Subcutaneous abdominal adipose tissue (tissue), 5 donors: ENCODE results near the gene NUP98.
"Not testable (repeated sequence)": the region's sequence is repeated elsewhere in the genome, so short reads cannot be mapped to it uniquely, and the experiment has no call there.

Experiments
- H3K27ac ChIP-seq: one replicate; pipeline ENCODE4 v1.7.0; 2013; ENCODE audit warnings: low read depth, mild to moderate bottlenecking, inconsistent platforms, low read length, moderate library complexity
- H3K27me3 ChIP-seq, 5 donors: one replicate each; pipeline ENCODE4 v1.7.0; 2013; ENCODE audit warnings: low read length in 5 of 5, inconsistent platforms in 1 of 5; ENCODE audit not compliant: control insufficient read depth in 5 of 5, insufficient read depth in 4 of 5
- H3K36me3 ChIP-seq, 5 donors: one replicate each; pipeline ENCODE4 v1.7.0; 2013; ENCODE audit warnings: low read length in 5 of 5; ENCODE audit not compliant: control insufficient read depth in 5 of 5, insufficient read depth in 5 of 5
- H3K4me1 ChIP-seq, 5 donors: one replicate each; pipeline ENCODE4 v1.7.0; 2013; ENCODE audit warnings: low read length in 5 of 5, mild to moderate bottlenecking in 3 of 5, moderate library complexity in 1 of 5; ENCODE audit not compliant: control insufficient read depth in 5 of 5, insufficient read depth in 5 of 5
- H3K4me3 ChIP-seq, 5 donors: one replicate each; pipeline ENCODE4 v1.7.0; 2013; ENCODE audit warnings: low read length in 5 of 5, low read depth in 1 of 5
- H3K9ac ChIP-seq, 5 donors: one replicate each; pipeline ENCODE4 v1.7.0; 2013; ENCODE audit warnings: low read length in 5 of 5, mild to moderate bottlenecking in 4 of 5, moderate library complexity in 3 of 5
- H3K9me3 ChIP-seq, 5 donors: one replicate each; pipeline ENCODE4 v1.7.0; 2013; ENCODE audit warnings: low read length in 5 of 5; ENCODE audit not compliant: control insufficient read depth in 5 of 5
- donor health status: healthy.
- donor health status: healthy.
- donor health status: healthy.
- donor health status: healthy.
- donor health status: healthy.

NUP98 gene

DNA sequence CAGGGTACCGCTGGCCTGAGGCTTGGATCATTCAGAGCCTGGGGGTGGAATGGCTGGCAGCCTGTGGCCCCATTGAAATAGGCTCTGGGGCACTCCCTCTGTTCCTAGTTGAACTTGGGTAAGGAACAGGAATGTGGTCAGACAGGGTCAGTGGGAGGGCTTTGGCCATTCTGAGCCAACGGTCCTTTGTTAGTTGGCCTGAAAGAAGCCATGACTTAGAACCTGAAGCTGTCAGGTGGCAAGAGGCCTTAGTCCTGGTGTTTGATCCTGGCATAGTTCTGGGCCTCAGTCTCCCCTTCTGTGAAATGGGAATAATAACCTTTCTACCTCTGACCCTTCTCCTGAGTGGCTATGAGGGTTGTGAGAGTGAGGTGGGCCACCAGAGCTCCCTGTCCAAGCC is 19.3 kb upstream of the NUP98 start:
- no peaks in the 10 kb centered on the region for H3K9me3 ChIP-seq
- H3K4me3 ChIP-seq = no peak overlapping the region
- H3K27ac ChIP-seq = no peak overlapping the region
- no peak overlapping the region for H3K9ac ChIP-seq
- peaks cover 0 to 3% (median 0%) of the 10 kb centered on the region in 5 donors for H3K36me3 ChIP-seq
- H3K27me3 ChIP-seq = no peaks in the 10 kb centered on the region
- no peaks in the 10 kb centered on the region for H3K4me1 ChIP-seq

- Histone ChIP-seq H3K27ac (no peak overlapping the region), H3K9ac (no peak overlapping the region), H3K9me3 (no peaks in the 10 kb centered on the region), H3K4me1 (no peaks in the 10 kb centered on the region), H3K36me3 (peaks cover 0 to 4% (median 0%) of the 10 kb centered on the region in 5 donors), H3K27me3 (no peaks in the 10 kb centered on the region), H3K4me3 (no peak overlapping the region)
These were observed 18.5 kb upstream of the NUP98 start for GRCh38 chr11:3815845-3816244.

GRCh38 chr11:3814832-3815231 is 17.5 kb upstream of the NUP98 start:
- not testable (repeated sequence) for H3K9ac ChIP-seq, H3K9me3 ChIP-seq, H3K36me3 ChIP-seq, H3K4me3 ChIP-seq, H3K4me1 ChIP-seq, H3K27me3 ChIP-seq, H3K27ac ChIP-seq

- peaks cover 3 to 18% (median 15%) of the 10 kb centered on the region in 5 donors for H3K4me1 ChIP-seq
- no peak overlapping the region for H3K27ac ChIP-seq
- H3K9ac ChIP-seq = no peak overlapping the region
- no peak overlapping the region for H3K4me3 ChIP-seq
- peaks cover 0 to 4% (median 0%) of the 10 kb centered on the region in 5 donors for H3K36me3 ChIP-seq
- H3K9me3 ChIP-seq = no peaks in the 10 kb centered on the region
- no peaks in the 10 kb centered on the region for H3K27me3 ChIP-seq
These were observed 13.6 kb upstream of the NUP98 start for GRCh38 chr11:3810951-3811350.

- H3K9me3 ChIP-seq = no peaks in the 10 kb centered on the region
- H3K36me3 ChIP-seq = peaks cover 0 to 4% (median 0%) of the 10 kb centered on the region in 5 donors
- H3K9ac ChIP-seq = no peak overlapping the region
- no peak overlapping the region for H3K4me3 ChIP-seq
- peaks cover 3 to 18% (median 15%) of the 10 kb centered on the region in 5 donors for H3K4me1 ChIP-seq
- H3K27me3 ChIP-seq = no peaks in the 10 kb centered on the region
- no peak overlapping the region for H3K27ac ChIP-seq
These were observed 13.1 kb upstream of the NUP98 start for GRCh38 chr11:3810446-3810845.

DNA sequence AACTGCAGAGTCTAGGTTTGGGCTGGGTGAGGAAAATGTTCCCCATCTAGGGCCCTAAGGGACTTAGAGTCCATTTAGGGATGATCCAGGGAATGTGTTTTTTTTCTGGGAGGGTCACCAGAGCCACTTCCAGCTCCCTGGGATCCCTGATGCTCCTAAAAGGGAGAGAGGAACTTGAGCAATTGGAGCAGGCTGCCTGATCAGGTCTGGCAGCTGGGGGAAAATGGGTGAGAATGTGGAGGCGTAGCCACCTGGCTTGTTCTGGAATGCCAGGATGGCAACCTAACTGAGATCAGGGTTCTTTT is 12.2 kb upstream of the NUP98 start:
- H3K4me1 ChIP-seq = peaks cover 3 to 18% (median 15%) of the 10 kb centered on the region in 5 donors
- H3K27me3 ChIP-seq = no peaks in the 10 kb centered on the region
- H3K9me3 ChIP-seq = no peaks in the 10 kb centered on the region
- no peak overlapping the region for H3K9ac ChIP-seq
- peaks cover 0 to 4% (median 0%) of the 10 kb centered on the region in 5 donors for H3K36me3 ChIP-seq
- H3K4me3 ChIP-seq = no peak overlapping the region
- H3K27ac ChIP-seq = no peak overlapping the region

- H3K4me1 ChIP-seq = peaks cover 3 to 18% (median 15%) of the 10 kb centered on the region in 5 donors
- peak overlapping the region in 4 of 5 donors; percentile 74 to 93 (median 78) for H3K9ac ChIP-seq
- no peak overlapping the region for H3K27ac ChIP-seq
- peak overlapping the region; percentile 23 to 92 (median 86) for H3K4me3 ChIP-seq
- no peaks in the 10 kb centered on the region for H3K27me3 ChIP-seq
- peaks cover 0 to 4% (median 0%) of the 10 kb centered on the region in 5 donors for H3K36me3 ChIP-seq
- H3K9me3 ChIP-seq = no peaks in the 10 kb centered on the region
These were observed 11.7 kb upstream of the NUP98 start for GRCh38 chr11:3808861-3809623.

GRCh38 chr11:3807909-3808860 is 10.8 kb upstream of the NUP98 start, which contains the start of gene PGAP2:
Gene PGAP2 (plus strand): TSS chr11:3808560. CDS start chr11:3811260, 2,700 bp downstream.
- Histone ChIP-seq H3K27me3 (no peaks in the 10 kb centered on the region), H3K4me3 (peak within 1 kb of the TSS; percentile 80 to 96 (median 87)), H3K9ac (peak within 1 kb of the TSS in 4 of 5 donors; percentile 74 to 93 (median 78)), H3K27ac (no peak within 1 kb of the TSS), H3K9me3 (no peaks in the 10 kb centered on the region), H3K36me3 (peaks cover 0 to 4% (median 0%) of the 10 kb centered on the region in 5 donors), H3K4me1 (peaks cover 3 to 18% (median 15%) of the 10 kb centered on the region in 5 donors)

GRCh38 chr11:3803726-3804495 is 6.6 kb upstream of the NUP98 start:
- peaks cover 3 to 13% (median 10%) of the 10 kb centered on the region in 5 donors for H3K4me1 ChIP-seq
- H3K4me3 ChIP-seq = no peak overlapping the region
- no peaks in the 10 kb centered on the region for H3K9me3 ChIP-seq
- no peak overlapping the region for H3K27ac ChIP-seq
- no peaks in the 10 kb centered on the region for H3K27me3 ChIP-seq
- H3K36me3 ChIP-seq = no peaks in the 10 kb centered on the region
- H3K9ac ChIP-seq = no peak overlapping the region
